Natural killer cell treated with Interleukin-12 subunit alpha and Interleukin-12 subunit beta and Interleukin-15 and Interleukin-18, amount 100 ng/mL, for 72 hours (primary cell): ENCODE data around the gene LRRC23. TPM values are rescaled to one million over a fixed set of nuclear protein-coding genes. Genes with fewer than 3 reads are reported as not detected.

ENCODE experiments used
- ATAC-seq, 2 donors: fragments of 150-1000 bp; cut with Tn5 transposase in 1 of 2; sonication (Bioruptor Pico), chemical (Tn5 transposase) in 1 of 2; 2 replicates each; pipeline ENCODE4 v1.10.0; 2021
- DNase-seq: peaks from one replicate; pipeline ENCODE4 v3.0.0; 2022; ENCODE audit warnings: low spot score
- H3K27ac Mint-ChIP-seq, 2 donors: 1 replicate in 1 of 2; 2 replicates in 1 of 2; pipeline ENCODE4 v1.8.0; 2022; ENCODE audit warnings: mixed read lengths in 2 of 2, mild to moderate bottlenecking in 1 of 2, moderate library complexity in 1 of 2
- H3K27me3 Mint-ChIP-seq, 2 donors: 1 replicate in 1 of 2; 2 replicates in 1 of 2; pipeline ENCODE4 v1.8.0; 2022; ENCODE audit warnings: mixed read lengths in 2 of 2
- H3K36me3 Mint-ChIP-seq: one replicate; pipeline ENCODE4 v1.8.0; 2022; ENCODE audit warnings: mixed read lengths
- H3K4me1 Mint-ChIP-seq, 2 donors: 1 replicate in 1 of 2; 2 replicates in 1 of 2; pipeline ENCODE4 v1.8.0; 2022; ENCODE audit warnings: low read depth in 2 of 2, mixed read lengths in 2 of 2, mild to moderate bottlenecking in 1 of 2
- H3K4me3 Mint-ChIP-seq: one replicate; pipeline ENCODE4 v1.8.0; 2022; ENCODE audit warnings: mixed read lengths
- H3K9me3 Mint-ChIP-seq: 2 replicates; pipeline ENCODE4 v1.8.0; 2022; ENCODE audit warnings: mixed read lengths
- total RNA-seq, 2 donors: library from RNA; stranded (reverse); gene quantifications; one replicate each; pipeline ENCODE4 v1.2.3, GENCODE V29; 2022

LRRC23 gene
- total RNA-seq, 2 donors from 2014 or later: 3.2 to 7.1 TPM

DNA sequence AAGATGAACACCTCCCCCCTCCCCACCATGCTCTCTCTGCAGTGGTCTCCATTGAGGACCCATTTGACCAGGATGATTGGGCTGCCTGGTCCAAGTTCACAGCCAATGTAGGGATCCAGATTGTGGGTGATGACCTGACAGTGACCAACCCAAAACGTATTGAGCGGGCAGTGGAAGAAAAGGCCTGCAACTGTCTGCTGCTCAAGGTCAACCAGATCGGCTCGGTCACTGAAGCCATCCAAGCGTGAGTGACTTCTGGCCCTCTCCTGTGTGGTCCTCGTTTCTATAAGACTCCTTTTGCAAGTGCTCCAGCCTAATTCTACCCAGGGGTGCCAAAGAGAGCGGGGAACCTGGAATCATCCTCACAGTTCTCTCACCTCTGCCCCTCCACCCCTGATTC is 16.9 kb downstream of the LRRC23 start:
- Mint-ChIP-seq H3K9me3 (no peaks in the 10 kb centered on the region), H3K4me3 (no peak overlapping the region), H3K36me3 (no peaks in the 10 kb centered on the region), H3K4me1 (peaks cover 16 to 21% of the 10 kb centered on the region in 2 donors), H3K27me3 (no peaks in the 10 kb centered on the region), H3K27ac (no peak overlapping the region)
- DNase-seq (no peak), ATAC-seq (no peak)

DNA sequence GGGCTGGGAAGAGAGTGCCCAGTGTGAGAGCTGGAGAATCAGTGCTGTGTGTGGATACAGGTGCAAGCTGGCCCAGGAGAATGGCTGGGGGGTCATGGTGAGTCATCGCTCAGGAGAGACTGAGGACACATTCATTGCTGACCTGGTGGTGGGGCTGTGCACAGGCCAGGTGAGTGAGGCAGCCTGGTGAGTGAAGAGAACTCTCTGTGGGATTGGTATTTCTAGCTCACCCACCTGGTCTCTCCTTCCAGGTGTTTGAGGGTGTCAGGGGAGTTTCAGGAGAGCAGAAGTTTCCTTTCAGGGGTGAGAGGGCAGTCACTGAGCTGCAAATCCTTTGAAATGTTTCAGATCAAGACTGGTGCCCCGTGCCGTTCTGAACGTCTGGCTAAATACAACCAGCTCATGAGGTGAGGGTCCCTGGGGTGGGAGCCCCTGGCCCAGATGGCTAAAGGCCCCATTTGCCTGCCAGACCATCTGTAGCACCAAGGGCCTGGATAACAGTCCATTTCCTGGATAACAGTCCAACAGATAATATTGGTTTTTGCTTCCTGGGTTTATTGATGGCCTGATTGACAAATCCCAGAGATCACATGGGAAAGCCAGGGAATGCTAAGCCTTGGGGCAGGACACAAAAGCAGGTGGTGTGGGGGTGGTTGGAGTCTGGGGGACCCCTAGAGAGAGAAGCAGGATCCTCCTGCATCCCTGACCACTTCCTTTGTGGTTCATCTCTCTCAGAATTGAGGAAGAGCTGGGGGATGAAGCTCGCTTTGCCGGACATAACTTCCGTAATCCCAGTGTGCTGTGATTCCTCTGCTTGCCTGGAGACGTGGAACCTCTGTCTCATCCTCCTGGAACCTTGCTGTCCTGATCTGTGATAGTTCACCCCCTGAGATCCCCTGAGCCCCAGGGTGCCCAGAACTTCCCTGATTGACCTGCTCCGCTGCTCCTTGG is 17.6 kb downstream of the LRRC23 start:
- no peak overlapping the region for H3K27ac Mint-ChIP-seq
- H3K36me3 Mint-ChIP-seq: no peaks in the 10 kb centered on the region
- no peak for DNase-seq
- no peaks in the 10 kb centered on the region for H3K27me3 Mint-ChIP-seq
- peaks cover 23 to 29% of the 10 kb centered on the region in 2 donors for H3K4me1 Mint-ChIP-seq
- ATAC-seq: no peak
- no peak overlapping the region for H3K4me3 Mint-ChIP-seq
- H3K9me3 Mint-ChIP-seq: no peaks in the 10 kb centered on the region

DNA sequence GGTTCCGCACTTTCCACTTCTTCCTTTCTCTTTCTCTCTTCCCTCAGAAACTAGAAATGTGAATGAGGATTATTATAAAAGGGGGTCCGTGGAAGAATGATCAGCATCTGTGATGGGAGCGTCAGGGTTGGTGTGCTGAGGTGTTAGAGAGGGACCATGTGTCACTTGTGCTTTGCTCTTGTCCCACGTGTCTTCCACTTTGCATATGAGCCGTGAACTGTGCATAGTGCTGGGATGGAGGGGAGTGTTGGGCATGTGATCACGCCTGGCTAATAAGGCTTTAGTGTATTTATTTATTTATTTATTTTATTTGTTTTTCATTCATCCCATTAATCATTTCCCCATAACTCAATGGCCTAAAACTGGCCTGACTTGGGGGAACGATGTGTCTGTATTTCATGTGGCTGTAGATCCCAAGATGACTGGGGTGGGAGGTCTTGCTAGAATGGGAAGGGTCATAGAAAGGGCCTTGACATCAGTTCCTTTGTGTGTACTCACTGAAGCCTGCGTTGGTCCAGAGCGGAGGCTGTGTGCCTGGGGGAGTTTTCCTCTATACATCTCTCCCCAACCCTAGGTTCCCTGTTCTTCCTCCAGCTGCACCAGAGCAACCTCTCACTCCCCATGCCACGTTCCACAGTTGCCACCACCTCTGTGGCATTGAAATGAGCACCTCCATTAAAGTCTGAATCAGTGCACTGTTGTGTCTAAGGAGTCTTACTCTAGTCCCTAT is 18.5 kb downstream of the LRRC23 start:
- H3K27me3 Mint-ChIP-seq: no peaks in the 10 kb centered on the region
- H3K4me1 Mint-ChIP-seq: peaks cover 25 to 30% of the 10 kb centered on the region in 2 donors
- no peaks in the 10 kb centered on the region for H3K36me3 Mint-ChIP-seq
- no peak for ATAC-seq
- no peak overlapping the region for H3K27ac Mint-ChIP-seq
- H3K4me3 Mint-ChIP-seq: no peak overlapping the region
- H3K9me3 Mint-ChIP-seq: no peaks in the 10 kb centered on the region
- DNase-seq: no peak

DNA sequence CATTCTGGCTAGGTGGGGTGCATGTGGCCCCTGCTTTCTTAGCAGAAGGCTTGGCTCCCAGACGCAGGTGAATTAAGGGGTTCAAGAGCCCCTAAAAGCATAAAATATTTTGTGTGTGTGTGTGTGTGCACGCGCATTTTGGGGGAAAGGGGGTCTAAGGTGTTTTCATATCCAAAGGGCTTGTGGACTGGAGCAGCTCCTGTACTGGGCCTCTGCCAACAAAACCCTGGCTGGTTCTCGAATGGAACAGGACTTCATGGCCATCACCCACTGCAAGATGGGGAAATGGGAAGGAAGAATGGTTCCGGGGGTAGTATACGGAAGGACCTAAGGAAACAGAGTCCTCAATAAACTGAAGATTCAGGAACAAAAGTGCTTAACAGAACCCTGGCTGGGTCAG is 19.2 kb downstream of the LRRC23 start:
- Mint-ChIP-seq H3K36me3 (no peaks in the 10 kb centered on the region), H3K4me3 (no peak overlapping the region), H3K4me1 (peaks cover 29 to 34% of the 10 kb centered on the region in 2 donors), H3K27me3 (no peaks in the 10 kb centered on the region), H3K9me3 (no peaks in the 10 kb centered on the region), H3K27ac (peak overlapping the region in 1 of 2 donors; percentile 53)
- DNase-seq (no peak), ATAC-seq (no peak)

DNA sequence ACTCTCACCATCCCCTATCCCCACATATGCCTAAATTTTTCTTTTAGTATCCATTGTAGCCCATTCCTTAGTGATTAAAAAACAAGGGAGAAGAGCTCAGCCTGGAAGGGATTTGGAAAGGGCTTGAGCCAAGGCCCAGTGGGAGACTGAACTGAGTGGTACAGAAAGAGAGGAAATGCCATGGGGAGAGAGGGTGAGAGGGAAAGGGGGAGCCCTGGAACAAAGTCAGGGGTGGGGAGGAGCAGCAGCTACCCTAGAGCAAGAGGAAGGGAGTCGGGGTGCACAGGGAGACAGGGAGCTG is 20.6 kb downstream of the LRRC23 start:
- H3K27ac Mint-ChIP-seq: peak overlapping the region; percentile 53 to 54
- peaks cover 41 to 42% of the 10 kb centered on the region in 2 donors for H3K4me1 Mint-ChIP-seq
- no peaks in the 10 kb centered on the region for H3K36me3 Mint-ChIP-seq
- no peak for ATAC-seq
- DNase-seq: no peak
- no peaks in the 10 kb centered on the region for H3K27me3 Mint-ChIP-seq
- peak overlapping the region; percentile 65 for H3K4me3 Mint-ChIP-seq
- no peaks in the 10 kb centered on the region for H3K9me3 Mint-ChIP-seq

DNA sequence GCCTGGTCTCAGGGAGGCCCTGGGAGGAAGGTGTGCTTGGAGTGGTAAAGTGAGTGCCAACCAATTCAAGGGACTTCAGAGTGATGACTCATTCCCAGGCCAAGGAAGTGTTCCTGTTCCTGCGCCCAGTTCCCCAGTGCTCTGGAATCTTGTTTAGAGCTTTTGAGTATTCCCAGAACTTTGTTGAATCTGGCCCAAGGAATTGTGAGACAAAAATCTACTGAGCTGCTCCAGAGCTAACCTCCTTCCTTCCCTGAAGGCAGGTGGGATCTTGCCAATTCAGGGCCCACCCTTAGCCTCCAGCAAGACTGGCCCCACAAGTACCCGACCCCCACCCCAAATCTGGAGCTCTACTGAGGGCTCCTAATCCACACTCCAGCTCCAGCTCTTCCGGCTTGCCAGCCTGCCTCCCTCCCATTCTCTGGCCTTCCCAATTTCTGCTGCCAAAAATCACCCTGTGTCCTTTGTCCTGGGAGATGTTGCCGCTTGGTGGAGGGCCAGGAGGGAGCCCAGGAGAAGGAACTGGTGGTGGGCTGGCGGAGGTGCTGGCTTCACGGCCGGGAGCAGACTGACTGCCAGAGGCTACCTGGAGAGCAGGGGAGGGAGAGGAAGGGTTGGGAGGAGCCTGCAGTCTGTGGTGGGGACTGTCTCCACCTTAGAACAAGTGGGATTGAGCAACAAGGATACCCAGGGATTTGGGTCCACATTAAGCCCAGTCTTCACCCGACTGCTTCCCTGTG is 21.1 kb downstream of the LRRC23 start:
- DNase-seq (no peak), ATAC-seq (no peak)
- Mint-ChIP-seq H3K36me3 (no peaks in the 10 kb centered on the region), H3K27me3 (no peaks in the 10 kb centered on the region), H3K4me3 (peak overlapping the region; percentile 95), H3K4me1 (peaks cover 41 to 42% of the 10 kb centered on the region in 2 donors), H3K9me3 (no peaks in the 10 kb centered on the region), H3K27ac (peak overlapping the region; percentile 54 to 93)

DNA sequence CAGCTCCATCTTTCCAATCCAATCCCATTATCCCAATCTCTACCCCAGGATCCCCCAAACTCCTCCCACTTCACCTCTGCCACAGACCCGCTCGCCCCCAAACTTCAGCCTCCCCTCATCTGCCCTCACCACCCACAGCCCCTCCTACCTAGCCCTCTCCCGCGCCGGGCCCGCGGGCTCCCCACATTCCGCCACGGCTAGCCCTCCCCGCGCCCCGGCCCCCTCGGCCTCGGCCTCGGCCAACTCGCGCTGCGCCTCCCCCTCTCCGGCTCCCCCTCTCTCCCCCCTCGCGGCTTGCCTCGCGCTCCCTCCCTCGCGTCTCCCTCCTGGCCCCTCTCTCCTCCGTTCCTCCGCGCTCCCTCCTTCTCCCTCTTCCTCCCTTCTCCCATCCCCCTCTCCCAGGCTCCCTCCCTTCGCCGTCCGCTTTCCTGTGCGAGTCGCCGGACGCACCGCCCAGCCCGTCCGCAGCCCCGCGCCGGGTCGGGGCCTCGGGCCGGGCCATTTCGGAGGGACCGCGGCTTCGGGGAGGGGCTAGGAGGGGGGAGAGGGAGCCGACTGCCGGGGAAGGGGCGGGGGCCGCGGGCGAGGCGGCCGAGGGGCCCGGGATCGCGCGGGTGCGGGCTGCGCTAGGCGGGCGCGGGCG is 22.9 kb downstream of the LRRC23 start, which contains the start of gene ATN1:
ATN1 (plus strand) TSS at position 581 of the 643 bp plus-strand sequence. CDS start 6,043 bp downstream, outside the sequence.
- no peak for DNase-seq
- Mint-ChIP-seq H3K4me3 (peak within 1 kb of the TSS; percentile 95), H3K9me3 (no peaks in the 10 kb centered on the region), H3K27ac (peak within 1 kb of the TSS; percentile 93 to 99), H3K36me3 (no peaks in the 10 kb centered on the region), H3K27me3 (no peaks in the 10 kb centered on the region), H3K4me1 (peaks cover 41 to 42% of the 10 kb centered on the region in 2 donors)
- peak; percentile 62 to 67 for ATAC-seq

DNA sequence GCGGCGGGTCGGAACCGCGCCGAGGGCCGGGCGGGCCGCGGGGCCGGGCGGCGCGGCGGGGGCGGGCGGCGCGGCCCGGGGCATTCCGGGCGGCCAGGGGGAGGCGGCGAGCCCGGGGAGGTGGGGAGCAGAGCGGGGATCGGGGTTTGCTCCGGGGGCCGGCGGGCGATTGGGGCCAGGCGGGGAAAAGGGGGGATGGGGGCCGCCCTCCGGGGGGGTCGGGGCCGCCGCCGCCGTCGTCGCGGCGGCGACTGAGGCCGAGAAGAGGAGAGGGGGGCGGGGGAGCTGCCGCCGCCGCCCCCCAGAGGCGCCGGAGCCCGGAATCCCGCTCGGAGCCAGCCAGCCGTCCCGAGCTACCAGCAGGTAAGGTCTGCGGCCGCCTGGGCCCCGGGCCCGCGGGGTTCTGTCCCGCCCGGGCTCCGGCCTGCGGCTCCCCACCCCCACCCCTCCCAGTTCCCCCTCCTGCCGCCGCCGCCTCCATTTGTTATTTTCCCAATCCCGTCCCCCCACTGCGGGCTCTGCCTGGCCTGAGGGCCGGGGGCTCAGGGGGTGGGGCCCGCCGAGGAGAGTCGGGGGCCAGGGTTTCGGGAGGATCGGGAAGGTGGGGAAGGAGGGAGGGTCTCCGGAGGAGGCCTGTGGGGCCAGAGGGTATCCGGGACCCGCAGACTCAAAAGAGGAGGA is 23.5 kb downstream of the LRRC23 start:
- H3K9me3 Mint-ChIP-seq: no peaks in the 10 kb centered on the region
- H3K27me3 Mint-ChIP-seq: no peaks in the 10 kb centered on the region
- H3K4me3 Mint-ChIP-seq: peak overlapping the region; percentile 80
- no peak for DNase-seq
- ATAC-seq: peak; percentile 56 to 69
- H3K4me1 Mint-ChIP-seq: peaks cover 42 to 45% of the 10 kb centered on the region in 2 donors
- peak overlapping the region; percentile 64 to 96 for H3K27ac Mint-ChIP-seq
- H3K36me3 Mint-ChIP-seq: no peaks in the 10 kb centered on the region

DNA sequence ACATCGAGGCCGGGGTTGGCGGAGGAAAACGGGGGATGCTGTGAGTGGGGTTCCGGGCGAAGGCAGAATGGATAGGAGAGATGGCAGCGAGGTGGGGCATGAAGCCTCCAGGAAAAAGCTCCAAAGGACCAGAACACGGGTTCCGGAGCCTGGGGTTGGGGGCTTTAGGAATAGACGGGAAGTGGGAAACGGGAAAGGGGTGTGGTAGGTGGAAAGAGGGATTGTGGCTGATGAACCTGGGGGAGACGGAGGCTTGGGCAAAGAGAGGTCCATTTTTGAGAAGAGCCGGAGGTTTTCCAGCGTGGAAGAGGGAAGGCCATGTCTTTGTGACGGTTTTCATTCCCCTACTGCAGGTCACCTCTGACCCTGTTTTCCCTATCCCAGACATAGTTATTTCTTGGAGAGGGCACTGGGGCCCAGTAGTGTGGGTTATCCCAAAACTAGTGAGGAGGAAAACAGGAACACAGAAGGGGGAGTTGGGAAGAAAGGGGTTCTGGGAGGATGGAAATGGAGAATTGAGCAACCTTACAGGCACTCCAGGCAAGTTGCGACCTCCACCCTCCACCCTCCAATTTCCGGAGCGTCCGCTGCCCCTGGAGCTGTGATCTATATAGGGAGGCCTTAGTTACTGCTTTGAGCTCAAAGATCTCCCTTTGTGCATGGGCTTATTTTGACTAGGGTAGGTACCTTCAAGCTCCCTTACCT is 24.2 kb downstream of the LRRC23 start:
- Mint-ChIP-seq H3K27me3 (no peaks in the 10 kb centered on the region), H3K27ac (peak overlapping the region; percentile 64 to 96), H3K4me3 (peak overlapping the region; percentile 80), H3K4me1 (peaks cover 42 to 45% of the 10 kb centered on the region in 2 donors), H3K36me3 (no peaks in the 10 kb centered on the region), H3K9me3 (no peaks in the 10 kb centered on the region)
- no peak for DNase-seq
- ATAC-seq: no peak

DNA sequence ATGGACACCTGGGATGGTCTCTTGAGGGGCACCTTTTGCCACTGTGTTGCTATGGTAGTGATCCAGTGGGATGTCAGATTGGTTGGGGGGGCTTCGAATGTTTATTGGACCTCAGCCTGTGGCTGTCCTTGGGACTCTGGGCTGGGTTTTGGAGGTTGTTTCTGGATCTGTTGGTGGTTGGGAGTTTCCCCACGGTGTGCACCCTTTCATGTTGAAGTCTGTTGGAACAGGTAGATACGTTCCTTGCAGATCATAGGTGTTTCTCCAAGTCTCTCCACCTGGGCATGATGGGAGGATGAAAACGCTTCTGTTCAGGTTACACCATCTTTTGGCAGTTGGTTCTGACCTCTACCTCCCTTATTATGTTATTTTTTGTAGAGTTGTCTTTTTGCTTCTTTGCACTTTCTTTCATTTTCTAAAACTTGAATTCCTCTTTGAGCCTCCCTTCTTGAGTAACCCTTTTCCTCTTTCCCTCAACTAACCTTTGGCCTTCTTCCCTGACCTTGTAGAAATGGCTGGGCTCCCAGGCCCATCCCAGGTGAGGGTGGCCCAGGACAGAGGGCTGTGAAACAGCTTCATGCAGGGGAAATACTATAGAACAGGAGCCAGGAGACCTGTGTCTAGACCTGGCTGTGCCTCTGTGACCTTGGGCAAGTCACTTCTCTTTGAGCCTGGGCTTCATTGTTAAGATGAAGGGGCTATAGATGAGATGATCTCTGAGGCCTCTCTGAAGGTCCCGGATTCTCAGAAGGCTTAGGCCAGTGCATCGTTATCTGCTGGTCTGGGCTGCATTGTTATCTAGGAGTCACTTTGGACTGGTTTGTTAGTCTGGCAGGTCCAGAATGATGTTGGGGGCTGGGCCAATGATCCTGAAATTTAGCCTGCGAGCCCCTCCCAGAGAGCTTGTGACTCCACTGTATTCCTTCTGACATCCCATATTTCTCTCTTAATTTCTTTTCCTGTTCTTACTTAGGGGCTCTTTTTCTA is 25.1 kb downstream of the LRRC23 start:
- Mint-ChIP-seq H3K4me1 (peaks cover 38 to 41% of the 10 kb centered on the region in 2 donors), H3K27ac (peak overlapping the region; percentile 64 to 96), H3K36me3 (no peaks in the 10 kb centered on the region), H3K4me3 (peak overlapping the region; percentile 80), H3K9me3 (no peaks in the 10 kb centered on the region), H3K27me3 (no peaks in the 10 kb centered on the region)
- DNase-seq (no peak), ATAC-seq (no peak)

DNA sequence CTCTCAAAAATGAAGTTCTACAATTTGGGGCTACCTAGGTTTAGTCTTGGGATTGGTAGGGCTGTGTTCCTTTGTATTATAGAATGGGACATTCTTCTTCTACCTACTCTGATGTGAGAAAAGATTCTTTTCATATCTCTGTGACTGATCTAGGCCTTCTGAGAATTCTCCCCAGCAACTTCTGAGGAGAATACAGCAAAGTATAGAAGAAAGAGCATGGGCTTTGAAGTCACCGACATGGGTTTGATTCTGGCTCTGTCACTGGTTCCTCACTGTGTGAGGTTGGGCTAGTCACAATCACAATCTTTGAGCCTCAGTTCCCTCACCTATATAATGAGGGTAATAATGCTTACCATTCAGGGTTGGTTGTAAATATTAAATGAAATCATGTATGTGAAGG is 28.1 kb downstream of the LRRC23 start:
- H3K27me3 Mint-ChIP-seq: no peaks in the 10 kb centered on the region
- H3K4me3 Mint-ChIP-seq: no peak overlapping the region
- H3K4me1 Mint-ChIP-seq: peaks cover 39 to 42% of the 10 kb centered on the region in 2 donors
- no peak for DNase-seq
- no peaks in the 10 kb centered on the region for H3K9me3 Mint-ChIP-seq
- peak overlapping the region; percentile 43 to 48 for H3K27ac Mint-ChIP-seq
- no peak for ATAC-seq
- H3K36me3 Mint-ChIP-seq: no peaks in the 10 kb centered on the region
